ENCODE results near the gene AP2B1.

GRCh38 chr17:35742896-35743477 lies 155.9 kb downstream of the AP2B1 start:
- no peak for TF ChIP-seq USF1 (IDR thresholded peaks at IDR 0.05)
- no peak for TF ChIP-seq RAD21 (IDR thresholded peaks at IDR 0.05; ENCODE audit: low read depth)
- no peak for TF ChIP-seq MAX (IDR thresholded peaks at IDR 0.05)
- TF ChIP-seq EP300 (IDR thresholded peaks at IDR 0.05; ENCODE audit: borderline replicate concordance) = no peak
- no peak for TF ChIP-seq FOXM1 (IDR thresholded peaks at IDR 0.05; ENCODE audit: borderline replicate concordance, low read depth)
- no peak for TF ChIP-seq CEBPB (IDR thresholded peaks at IDR 0.05)
- no peak for TF ChIP-seq NFIC (IDR thresholded peaks at IDR 0.05)
- TF ChIP-seq TAF1 (IDR thresholded peaks at IDR 0.05; ENCODE audit: low read depth) = no peak
- no peak for TF ChIP-seq REST (IDR thresholded peaks at IDR 0.05; ENCODE audit: low read depth)
- TF ChIP-seq TCF12 (IDR thresholded peaks at IDR 0.05; ENCODE audit: low read depth) = no peak
- no peak for TF ChIP-seq CREB1 (IDR thresholded peaks at IDR 0.05; ENCODE audit: low read depth)
- TF ChIP-seq YY1 (IDR thresholded peaks at IDR 0.05; ENCODE audit: low read depth) = no peak

Data from Ishikawa (cell line).